Fibroblast of skin of right biceps (primary cell): ENCODE results near the gene SF1.

Source experiments
- DNase-seq: peaks from one replicate; pipeline ENCODE4 v3.0.0-alpha.2; 2013

The SF1 gene

DNA sequence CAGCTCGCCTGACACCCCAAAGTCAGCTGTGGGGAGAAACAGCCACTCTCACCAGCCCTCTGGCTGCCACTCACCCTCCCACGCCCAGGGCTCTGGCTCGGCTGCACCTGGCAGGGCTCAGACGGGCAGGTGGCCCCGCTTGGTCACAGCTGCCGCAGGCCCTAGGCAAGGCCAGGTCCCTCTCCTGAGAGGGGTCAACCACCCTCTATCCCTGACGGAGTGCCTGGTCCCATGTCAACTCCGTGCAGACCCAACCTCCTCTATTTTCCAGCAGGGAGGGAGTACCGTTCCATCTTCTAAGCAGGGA, 22.8 kb upstream of the SF1 start:
- DNase-seq, result no peak

- no peak for DNase-seq
Measured at GRCh38 chr11:64800303-64801157, 22.2 kb upstream of the SF1 start.

GRCh38 chr11:64799623-64800302, 21.4 kb upstream of the SF1 start:
- no peak for DNase-seq

DNA sequence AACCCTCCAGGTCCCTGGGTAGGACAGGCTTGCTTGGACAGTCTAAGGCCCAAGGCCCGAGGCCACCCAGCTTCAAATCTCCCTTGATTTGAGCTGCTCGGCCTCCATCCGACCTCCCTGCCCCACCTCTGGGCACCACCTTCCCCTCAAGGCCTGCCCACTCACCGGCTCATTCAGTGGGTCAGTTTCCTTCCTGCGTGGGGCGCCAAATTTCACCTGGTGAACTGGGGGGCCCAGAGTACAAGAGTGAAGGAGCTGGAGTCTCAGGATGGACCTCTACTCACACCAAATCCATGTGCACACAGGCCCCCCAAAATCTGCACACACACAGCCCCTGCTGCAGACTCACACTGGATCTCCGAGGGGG, 20.9 kb upstream of the SF1 start:
- no peak for DNase-seq

DNA sequence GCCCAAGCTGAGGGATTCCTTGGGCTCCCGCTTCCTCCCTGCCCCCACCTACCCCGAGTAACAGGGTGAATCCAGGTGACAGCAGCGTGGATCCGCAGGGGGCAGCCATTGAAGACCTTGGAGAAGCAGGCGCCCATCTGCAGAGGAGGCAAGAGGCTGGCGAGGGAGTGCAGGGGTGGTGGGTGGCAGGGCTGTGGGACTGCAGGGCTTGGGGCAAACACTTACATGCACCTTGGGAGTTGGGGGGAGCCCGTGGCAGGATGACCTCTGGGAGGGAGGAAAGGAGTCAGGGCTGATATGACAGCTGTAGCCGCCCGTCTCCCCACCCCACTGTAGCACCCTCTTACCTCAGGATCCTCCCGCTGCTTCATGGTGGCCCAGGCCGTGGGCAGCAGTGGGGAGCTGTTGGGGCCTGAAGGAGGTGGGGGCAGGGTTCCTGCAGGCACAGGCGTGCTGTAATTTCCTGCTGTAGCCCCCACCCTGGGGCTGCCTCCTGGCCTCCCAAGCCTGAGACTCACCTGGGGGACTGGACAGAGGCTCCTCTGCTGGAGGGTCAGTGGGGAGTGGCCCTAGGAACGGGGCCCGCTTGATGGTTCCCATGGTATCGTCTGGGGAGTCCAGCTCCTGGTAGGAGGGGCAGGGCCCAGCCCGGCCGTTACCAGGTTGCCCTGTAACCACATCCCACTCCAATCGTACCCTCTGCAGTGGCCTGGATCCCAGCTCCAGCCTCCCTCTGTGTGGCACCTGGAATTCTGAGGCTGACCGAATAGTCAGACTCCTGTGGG, 18.6 kb upstream of the SF1 start:
- no peak for DNase-seq

DNA sequence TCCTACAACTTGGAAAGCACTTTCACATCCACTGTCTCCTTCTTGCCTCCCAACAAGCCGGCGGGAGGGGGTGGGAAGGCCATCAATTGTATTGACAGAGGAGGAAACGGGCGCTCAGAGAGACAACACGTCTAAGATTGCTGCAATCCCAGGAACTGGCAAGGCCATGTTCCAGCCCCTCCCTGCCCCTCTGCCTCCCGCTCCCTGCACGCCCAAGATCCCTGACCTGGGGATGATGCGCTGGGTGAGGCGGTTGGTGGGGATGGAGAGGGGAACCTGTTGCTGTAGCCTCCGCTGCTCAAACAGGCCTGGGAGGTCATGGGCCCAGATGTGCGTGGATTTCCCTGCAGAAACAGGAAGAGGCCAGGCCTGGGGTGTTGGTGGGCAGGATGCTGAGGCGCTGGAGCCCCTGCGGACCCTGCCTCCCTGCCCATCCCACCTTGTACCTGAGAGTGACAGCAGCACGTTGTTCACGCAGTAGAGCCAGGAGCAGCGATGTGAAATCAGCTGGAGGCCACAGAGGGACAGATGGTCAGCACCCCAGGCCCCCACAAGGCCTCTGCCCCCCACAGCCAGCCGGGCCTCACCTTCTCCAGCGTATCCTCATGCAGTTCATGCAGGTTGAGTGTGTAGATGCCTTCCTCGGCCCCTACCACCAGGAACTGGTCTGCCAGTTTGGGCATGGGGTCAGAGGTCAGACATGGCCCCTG, 17.9 kb upstream of the SF1 start:
- no peak for DNase-seq

DNA sequence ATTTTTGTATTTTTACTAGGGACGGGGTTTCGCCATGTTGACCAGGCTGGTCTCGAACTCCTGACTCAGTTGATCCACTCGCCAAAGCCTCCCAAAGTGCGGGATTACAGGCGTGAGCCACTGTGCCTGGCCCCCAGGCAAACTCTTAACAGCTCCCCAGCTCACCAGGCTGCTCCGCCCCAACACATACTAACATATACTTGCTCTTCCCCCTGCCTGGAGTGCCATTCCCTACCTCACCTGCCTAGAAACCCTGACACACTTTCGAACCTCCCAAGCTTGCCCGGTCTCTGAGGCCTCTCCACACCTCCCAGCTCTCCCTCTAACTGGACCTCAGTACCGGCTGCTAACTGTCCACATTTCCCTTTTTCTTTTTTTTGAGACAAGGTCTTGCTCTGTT, 16.2 kb upstream of the SF1 start:
- no peak for DNase-seq

DNA sequence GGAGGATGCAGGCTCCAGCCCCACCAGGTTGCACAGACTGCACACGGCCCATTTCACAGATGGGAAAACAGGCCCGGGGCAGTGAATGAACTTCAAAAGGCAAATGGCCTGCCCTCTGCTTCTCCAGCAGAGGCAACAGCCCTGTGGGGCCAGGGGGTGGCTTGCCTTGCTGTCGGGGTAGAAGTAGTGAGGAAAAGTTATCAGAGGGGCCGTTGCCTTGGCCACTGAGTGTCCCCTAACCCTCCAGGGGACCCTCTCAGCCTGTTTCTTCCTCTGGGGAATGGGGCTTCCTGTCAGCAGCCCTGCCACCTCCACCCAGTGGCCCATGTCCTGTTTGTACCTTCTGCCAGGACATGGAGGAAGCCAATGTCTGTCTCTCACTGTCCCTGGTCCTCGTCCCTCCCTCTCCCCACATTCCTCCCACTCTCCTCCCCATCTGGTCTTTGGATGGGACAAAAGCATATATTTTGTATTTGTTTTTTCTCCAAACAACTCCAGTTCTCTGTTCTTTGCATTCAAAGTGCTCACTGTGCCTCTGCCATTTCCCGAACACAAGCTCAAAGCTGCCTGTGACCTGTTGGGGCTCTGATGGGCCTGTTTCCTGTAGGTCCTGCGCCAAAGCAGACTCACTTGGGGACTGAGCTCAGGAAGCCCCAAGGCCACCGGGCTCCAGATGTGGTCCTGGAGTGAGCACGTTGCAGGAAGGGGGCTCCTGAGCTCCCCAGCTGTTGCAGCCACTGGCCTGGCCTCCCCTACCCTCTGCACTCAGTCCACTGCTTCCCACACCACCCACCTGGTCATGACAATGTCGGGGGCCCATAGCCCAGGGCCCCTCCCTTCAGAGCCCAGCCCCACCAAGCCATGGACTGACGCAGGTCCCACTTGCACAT, 15.2 kb upstream of the SF1 start:
- DNase-seq, result no peak

- DNase-seq, result no peak
Measured at GRCh38 chr11:64792482-64792881, 14.1 kb upstream of the SF1 start.

DNA sequence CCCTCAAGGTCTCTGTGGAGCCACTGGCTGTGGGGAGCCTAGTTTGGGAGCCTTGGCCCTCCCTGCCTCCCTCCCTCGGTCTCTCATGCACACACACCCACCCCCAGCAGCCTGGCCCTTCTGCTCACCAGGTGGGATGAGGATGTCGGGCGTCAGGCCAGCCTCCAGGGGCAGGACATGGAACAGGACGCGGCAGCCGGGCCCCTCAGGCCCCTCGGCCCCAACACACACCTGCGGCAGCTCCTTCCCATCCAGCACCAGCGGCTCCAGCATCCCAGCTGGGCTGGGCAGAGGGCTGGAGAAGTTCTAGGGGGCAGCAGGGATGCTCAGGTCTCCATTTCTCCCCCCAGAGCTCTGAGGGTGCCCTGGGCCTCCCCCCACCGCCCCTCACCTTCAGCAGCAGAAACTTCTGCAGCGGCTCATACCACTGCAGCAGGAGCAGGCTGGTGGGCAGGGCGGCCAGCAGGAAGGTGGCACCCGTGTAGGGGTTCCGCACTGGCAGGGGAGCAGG, 13.5 kb upstream of the SF1 start:
- DNase-seq, result no peak

GRCh38 chr11:64790205-64791095, 12.1 kb upstream of the SF1 start:
- no peak for DNase-seq

GRCh38 chr11:64789331-64790204, 11.2 kb upstream of the SF1 start:
- no peak for DNase-seq

GRCh38 chr11:64788321-64789215, 10.2 kb upstream of the SF1 start:
- no peak for DNase-seq

GRCh38 chr11:64787526-64788320, 9.4 kb upstream of the SF1 start:
- DNase-seq, result peak; percentile 31

DNA sequence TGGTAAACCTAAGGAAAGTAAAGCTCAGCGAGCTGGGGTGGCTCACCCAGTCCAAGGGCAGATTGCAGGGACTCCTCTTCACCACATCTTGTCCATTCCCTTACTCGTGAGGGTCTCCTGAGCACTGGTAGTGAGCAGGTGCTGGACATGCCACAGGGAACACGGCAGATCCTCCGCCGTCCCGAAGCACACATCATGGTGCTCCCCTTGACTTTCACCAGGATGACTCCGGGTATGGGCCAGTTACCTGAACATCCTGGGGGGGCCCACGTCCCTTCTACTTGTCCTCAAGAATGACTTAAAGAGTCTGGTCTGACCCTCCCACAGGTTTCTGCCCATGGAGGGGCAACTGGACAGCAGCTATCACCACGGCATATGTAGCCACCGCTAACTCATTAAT, 8.0 kb upstream of the SF1 start:
- DNase-seq, result no peak

- DNase-seq, result no peak
Measured at GRCh38 chr11:64784813-64785581, 6.7 kb upstream of the SF1 start.

DNA sequence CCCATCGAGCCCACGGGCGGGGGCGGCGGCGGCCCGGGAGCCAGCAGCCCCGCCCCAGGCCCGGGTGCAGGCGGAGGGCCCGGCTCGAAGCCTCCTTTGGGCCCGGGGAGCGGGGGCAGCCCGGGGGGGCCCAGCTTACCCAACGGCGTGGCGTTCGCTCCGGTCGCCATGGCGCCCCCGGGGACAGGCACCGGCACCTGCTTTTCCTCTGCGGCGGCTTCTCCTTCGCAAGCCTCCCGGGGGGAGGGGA, 194 bp downstream of the SF1 start:
- DNase-seq, result no peak
